OCI-LY3 (cell line): Measurements from ENCODE around the gene PTGER2.

Source experiments
- H2AFZ ChIP-seq: fragments of 200-600, 300-600 bp; shearing (Covaris generic); 2 replicates; pipeline ENCODE4 v1.6.0; 2014; ENCODE audit warnings: antibody characterized with exemption, low read depth, low read length
- H3K27ac ChIP-seq: fragments of 200-600, 300-600 bp; sonication (generic); 2 replicates; pipeline ENCODE4 v1.5.1; 2014; ENCODE audit warnings: mild to moderate bottlenecking, low read length, moderate library complexity, mixed read lengths
- H3K27me3 ChIP-seq: fragments of 200-600, 300-600 bp; sonication (generic); 2 replicates; pipeline ENCODE4 v1.6.1; 2014; ENCODE audit warnings: low read depth, low read length, mixed read lengths
- H3K36me3 ChIP-seq: fragments of 200-600, 300-600 bp; sonication (generic); replicated peaks from 2 replicates; pipeline ENCODE3; 2014; ENCODE audit warnings: low read depth, low read length, mixed read lengths
- H3K4me1 ChIP-seq: fragments of 300-600, 200-600 bp; sonication (generic); 2 replicates; pipeline ENCODE4 v1.6.1; 2014; ENCODE audit warnings: low read length, mixed read lengths
- H3K4me2 ChIP-seq: fragments of 200-600, 300-600 bp; sonication (generic); 2 replicates; pipeline ENCODE4 v1.6.1; 2014; ENCODE audit warnings: low read length, mixed read lengths
- H3K4me3 ChIP-seq: fragments of 300-600, 200-600 bp; sonication (generic); 2 replicates; pipeline ENCODE4 v1.5.1; 2014; ENCODE audit warnings: antibody characterized with exemption, mild to moderate bottlenecking, low read length, moderate library complexity
- H3K79me2 ChIP-seq: fragments of 300-600, 200-600 bp; shearing (Covaris generic); 2 replicates; pipeline ENCODE4 v1.6.1; 2014; ENCODE audit warnings: mild to moderate bottlenecking, low read length, mixed read lengths
- H3K9ac ChIP-seq: fragments of 300-600, 200-600 bp; shearing (Covaris generic); 2 replicates; pipeline ENCODE4 v1.6.0; 2014; ENCODE audit warnings: mild to moderate bottlenecking, low read length, moderate library complexity
- H3K9me3 ChIP-seq: fragments of 200-600, 300-600 bp; shearing (Covaris generic); 2 replicates; pipeline ENCODE4 v1.6.1; 2014; ENCODE audit warnings: low read length, mixed read lengths; ENCODE audit not compliant: insufficient read depth
- H4K20me1 ChIP-seq: fragments of 200-600, 300-600 bp; sonication (generic); 2 replicates; pipeline ENCODE4 v1.6.1; 2016; ENCODE audit warnings: low read length, mixed read lengths; ENCODE audit not compliant: insufficient read depth
- EZH2phosphoT487 ChIP-seq: fragments of 200-600 bp; shearing (Covaris generic); IDR thresholded peaks from 2 replicates; pipeline ENCODE4 v1.6.1; 2018; ENCODE audit warnings: antibody characterized with exemption, mixed run types, low read depth
- TF ChIP-seq, protein P1 (sequence below): fragments of 200-600, 300-600 bp; sonication (generic); IDR thresholded peaks from 2 replicates; pipeline ENCODE4 v1.5.1; 2014; ENCODE audit warnings: antibody characterized with exemption, low read length, low read depth

Gene PTGER2

DNA sequence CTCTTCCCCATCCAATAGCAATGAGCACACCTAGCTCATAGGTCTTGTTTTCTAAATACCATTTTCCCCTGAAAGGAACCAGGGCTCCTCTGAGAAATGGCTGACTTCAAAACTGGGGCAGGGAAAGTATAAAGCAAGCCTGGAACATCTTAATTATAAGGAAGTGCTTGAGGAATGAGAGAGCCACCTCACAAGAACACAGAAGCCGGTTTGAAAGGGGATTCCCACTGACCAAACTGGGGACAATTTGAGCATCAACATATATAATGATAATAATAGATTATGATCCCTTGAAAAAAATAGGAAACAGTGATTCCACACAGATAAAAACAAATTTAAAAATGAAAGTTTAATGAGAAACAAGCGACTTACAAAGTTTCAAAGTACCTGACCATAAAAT, 22.1 kb downstream of the PTGER2 start:
- TF ChIP-seq, protein P1, sequence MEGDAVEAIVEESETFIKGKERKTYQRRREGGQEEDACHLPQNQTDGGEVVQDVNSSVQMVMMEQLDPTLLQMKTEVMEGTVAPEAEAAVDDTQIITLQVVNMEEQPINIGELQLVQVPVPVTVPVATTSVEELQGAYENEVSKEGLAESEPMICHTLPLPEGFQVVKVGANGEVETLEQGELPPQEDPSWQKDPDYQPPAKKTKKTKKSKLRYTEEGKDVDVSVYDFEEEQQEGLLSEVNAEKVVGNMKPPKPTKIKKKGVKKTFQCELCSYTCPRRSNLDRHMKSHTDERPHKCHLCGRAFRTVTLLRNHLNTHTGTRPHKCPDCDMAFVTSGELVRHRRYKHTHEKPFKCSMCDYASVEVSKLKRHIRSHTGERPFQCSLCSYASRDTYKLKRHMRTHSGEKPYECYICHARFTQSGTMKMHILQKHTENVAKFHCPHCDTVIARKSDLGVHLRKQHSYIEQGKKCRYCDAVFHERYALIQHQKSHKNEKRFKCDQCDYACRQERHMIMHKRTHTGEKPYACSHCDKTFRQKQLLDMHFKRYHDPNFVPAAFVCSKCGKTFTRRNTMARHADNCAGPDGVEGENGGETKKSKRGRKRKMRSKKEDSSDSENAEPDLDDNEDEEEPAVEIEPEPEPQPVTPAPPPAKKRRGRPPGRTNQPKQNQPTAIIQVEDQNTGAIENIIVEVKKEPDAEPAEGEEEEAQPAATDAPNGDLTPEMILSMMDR: no peak
- TF ChIP-seq EZH2phosphoT487: no peak
- H3K27me3 ChIP-seq: peaks cover 82% of the 10 kb centered on the region
- H3K36me3 ChIP-seq: no peaks in the 10 kb centered on the region
- no peak overlapping the region for H2AFZ ChIP-seq
- H3K79me2 ChIP-seq: no peaks in the 10 kb centered on the region
- no peak overlapping the region for H3K9ac ChIP-seq
- H3K4me2 ChIP-seq: no peak overlapping the region
- no peak overlapping the region for H3K4me3 ChIP-seq
- no peak overlapping the region for H3K27ac ChIP-seq
- 0 out of 2 replicates have a peak, but pooled peaks cover 3% of the 10 kb centered on the region for H4K20me1 ChIP-seq
- no peaks in the 10 kb centered on the region for H3K9me3 ChIP-seq
- H3K4me1 ChIP-seq: no peaks in the 10 kb centered on the region

DNA sequence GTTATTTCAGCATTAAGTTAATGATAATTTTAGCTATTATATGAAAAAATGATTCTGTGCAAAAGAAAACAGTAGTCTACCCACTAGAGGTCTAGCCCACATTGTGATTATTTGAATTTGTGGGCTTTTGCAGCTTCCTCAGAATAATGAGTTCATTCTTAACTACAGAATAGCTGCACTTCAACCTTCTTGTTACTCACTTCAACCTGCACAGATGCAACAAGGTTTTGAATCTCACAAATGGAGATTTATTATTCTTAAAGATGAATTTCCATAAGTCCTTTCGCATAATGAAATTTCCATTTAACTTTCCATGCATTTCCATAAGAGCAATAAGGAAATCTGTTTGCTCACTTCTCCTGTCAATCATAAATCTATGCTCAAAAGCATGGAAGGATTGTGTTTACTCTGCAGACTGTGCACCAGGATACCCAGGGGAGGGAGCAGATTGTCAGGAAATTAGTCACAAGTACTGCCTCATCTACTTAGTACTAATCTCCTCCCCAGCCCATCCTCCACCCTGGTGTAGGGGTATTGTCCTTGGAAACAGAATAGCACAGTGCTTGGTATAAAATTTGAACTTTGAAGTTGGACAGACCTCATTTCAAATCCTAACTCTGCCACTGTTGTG, 24.1 kb downstream of the PTGER2 start:
- Histone ChIP-seq H3K36me3 (no peaks in the 10 kb centered on the region), H3K79me2 (no peaks in the 10 kb centered on the region), H3K4me2 (no peak overlapping the region), H3K4me3 (no peak overlapping the region), H4K20me1 (0 out of 2 replicates have a peak, but pooled peaks cover 3% of the 10 kb centered on the region), H3K9ac (no peak overlapping the region), H3K4me1 (no peaks in the 10 kb centered on the region), H2AFZ (no peak overlapping the region), H3K27me3 (peaks cover 82% of the 10 kb centered on the region), H3K27ac (no peak overlapping the region), H3K9me3 (no peaks in the 10 kb centered on the region)
- no peak for TF ChIP-seq EZH2phosphoT487
- TF ChIP-seq, protein P1: no peak

DNA sequence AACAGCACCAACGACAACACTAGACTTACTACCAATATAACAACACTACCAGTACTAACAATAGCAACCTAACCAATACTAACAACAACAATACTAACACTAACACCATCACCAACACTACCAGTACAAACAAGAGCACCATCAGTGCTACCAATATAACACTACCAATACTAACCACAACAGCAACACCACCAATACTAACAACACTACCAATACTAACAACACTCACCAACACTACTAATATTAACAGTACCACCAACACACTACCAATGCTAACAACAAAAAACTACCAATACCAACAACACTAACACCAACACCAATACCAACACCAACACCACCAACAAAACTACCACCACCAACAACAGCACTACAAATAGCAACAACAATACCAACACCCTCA, 25.1 kb downstream of the PTGER2 start:
- Histone ChIP-seq H3K36me3 (no peaks in the 10 kb centered on the region), H3K79me2 (no peaks in the 10 kb centered on the region), H3K27ac (no peak overlapping the region), H3K9me3 (no peaks in the 10 kb centered on the region), H3K9ac (no peak overlapping the region), H3K4me2 (no peak overlapping the region), H3K4me3 (no peak overlapping the region), H3K27me3 (peaks cover 83% of the 10 kb centered on the region), H3K4me1 (no peaks in the 10 kb centered on the region), H2AFZ (no peak overlapping the region), H4K20me1 (0 out of 2 replicates have a peak, but pooled peaks cover 3% of the 10 kb centered on the region)
- TF ChIP-seq, protein P1: no peak
- no peak for TF ChIP-seq EZH2phosphoT487

DNA sequence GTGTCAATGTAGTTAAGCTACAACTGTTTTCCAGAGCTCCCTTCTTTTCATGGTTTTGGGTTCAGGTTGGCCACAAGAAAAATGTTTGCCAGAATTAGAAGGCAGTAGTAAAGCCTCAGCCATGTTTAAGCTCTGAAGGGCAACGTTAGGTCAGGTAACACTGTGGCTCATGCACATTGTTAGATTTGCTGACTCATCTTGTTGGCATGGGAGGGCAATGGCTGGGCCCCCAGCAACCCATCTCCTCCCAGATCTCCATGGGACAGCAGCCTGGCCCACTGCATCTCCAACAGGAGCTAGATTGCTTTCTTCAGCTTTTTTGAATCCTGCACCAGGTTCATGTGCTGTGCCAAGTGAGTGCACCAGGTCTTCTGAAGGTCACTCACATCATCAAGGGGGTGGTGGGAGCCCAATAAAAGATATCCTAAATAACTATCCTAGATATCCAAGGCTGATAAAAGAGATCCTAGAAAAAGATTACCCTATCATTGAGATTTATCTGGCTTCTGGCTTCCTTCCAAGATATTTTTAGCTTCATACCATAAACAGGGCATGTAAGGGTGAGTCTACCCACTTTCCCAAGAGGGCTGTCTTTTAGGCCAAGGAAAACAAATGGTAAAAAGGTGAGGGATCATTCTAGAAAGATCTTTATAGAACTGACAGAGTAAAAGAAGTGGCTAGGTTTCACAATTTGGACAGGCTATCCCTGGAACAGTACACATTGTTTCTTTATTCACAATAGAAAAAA, 28.9 kb downstream of the PTGER2 start:
- H3K4me2 ChIP-seq: no peak overlapping the region

More for the DNA sequence above, 28.9 kb downstream of the PTGER2 start:
- Histone ChIP-seq H3K9me3 (no peaks in the 10 kb centered on the region), H3K4me1 (no peaks in the 10 kb centered on the region), H3K9ac (no peak overlapping the region), H3K36me3 (no peaks in the 10 kb centered on the region), H4K20me1 (no peaks in the 10 kb centered on the region), H3K27me3 (peaks cover 88% of the 10 kb centered on the region), H3K4me3 (no peak overlapping the region), H2AFZ (no peak overlapping the region), H3K27ac (no peak overlapping the region), H3K79me2 (no peaks in the 10 kb centered on the region)
- TF ChIP-seq, protein P1: no peak
- no peak for TF ChIP-seq EZH2phosphoT487
